A673 (cell line): ENCODE measurements around the gene NRAP. TPM values are rescaled to one million over a fixed set of nuclear protein-coding genes. Genes with fewer than 3 reads are reported as not detected.

Experiments used
- BruUV-seq: library from RNA; stranded (reverse); fragments of 400-500 nt; replicated peaks from 2 replicates; lab custom pipeline; 2021; lab: Mats Ljungman, UMichigan
- CTCF ChIA-PET: fragments of 300-600 bp; sonication (Branson Sonifier 250); formaldehyde crosslinking; loops from one replicate; lab custom pipeline; 2022; ENCODE audit warnings: antibody characterized with exemption; lab: Charles Lee
- POLR2A ChIA-PET: fragments of 300-600 bp; sonication (Branson Sonifier 250); formaldehyde crosslinking; loops from one replicate; lab custom pipeline; 2022; ENCODE audit warnings: antibody characterized with exemption; ENCODE audit not compliant: low non-redundant PET; lab: Charles Lee
- DNase-seq: peaks from one replicate; pipeline ENCODE4 v3.0.0-alpha.2; 2015; ENCODE audit warnings: low spot score
- H3K27ac ChIP-seq: fragments of 200-600 bp; sonication (generic); 2 replicates; pipeline ENCODE4 v1.5.1; 2016; ENCODE audit warnings: mixed run types, low read depth, mild to moderate bottlenecking, mixed read lengths, antibody characterized with exemption, low read length; ENCODE audit not compliant: poor library complexity, severe bottlenecking
- H3K27me3 ChIP-seq: fragments of 200-600 bp; sonication (generic); replicated peaks from 2 replicates; pipeline ENCODE4 v1.6.1; 2017; ENCODE audit warnings: mixed run types, low read depth, mild to moderate bottlenecking, mixed read lengths, antibody characterized with exemption, low read length; ENCODE audit not compliant: insufficient read depth, poor library complexity
- H3K36me3 ChIP-seq: fragments of 200-600 bp; sonication (generic); 2 replicates; pipeline ENCODE4 v1.6.1; 2016; ENCODE audit warnings: mixed run types, mild to moderate bottlenecking, mixed read lengths, antibody characterized with exemption, low read length; ENCODE audit not compliant: insufficient read depth, poor library complexity, severe bottlenecking
- H3K4me1 ChIP-seq: fragments of 200-600 bp; sonication (generic); 2 replicates; pipeline ENCODE4 v1.6.1; 2017; ENCODE audit warnings: mixed run types, mild to moderate bottlenecking, mixed read lengths, antibody characterized with exemption, low read length; ENCODE audit not compliant: insufficient read depth, poor library complexity, severe bottlenecking
- H3K4me3 ChIP-seq: fragments of 200-600 bp; sonication (generic); 2 replicates; pipeline ENCODE4 v1.5.1; 2016; ENCODE audit warnings: low read depth, mixed run types, mild to moderate bottlenecking, mixed read lengths, low read length; ENCODE audit not compliant: poor library complexity, severe bottlenecking
- H3K9me3 ChIP-seq: fragments of 200-600 bp; sonication (generic); 2 replicates; pipeline ENCODE4 v1.6.1; 2016; ENCODE audit warnings: mixed run types, low read depth, mild to moderate bottlenecking, mixed read lengths, antibody characterized with exemption, low read length; ENCODE audit not compliant: poor library complexity, severe bottlenecking
- EZH2 ChIP-seq: fragments of 200-600 bp; sonication (generic); IDR thresholded peaks from 2 replicates; pipeline ENCODE4 v1.6.1; 2017; ENCODE audit warnings: borderline replicate concordance, low read depth, mild to moderate bottlenecking, mixed read lengths, antibody characterized with exemption, low read length; ENCODE audit not compliant: poor library complexity, severe bottlenecking
- intact Hi-C: fragments of 100-400 bp; cut with micrococcal nuclease; formaldehyde crosslinking; loops from one replicate; pipeline ENCODE4 v1.10.0; 2022; ENCODE audit not compliant: unreplicated experiment
- total RNA-seq: library from RNA; stranded (reverse); gene quantifications from 2 replicates; pipeline ENCODE4 v1.2.3, GENCODE V29; 2021
- TF ChIP-seq, protein P1 (sequence below): fragments of 300-800, 200-600 bp; sonication (generic); conservative IDR thresholded peaks from 2 replicates; pipeline ENCODE4 v1.5.1; 2017; ENCODE audit warnings: low read depth, mild to moderate bottlenecking, antibody characterized with exemption, low read length, moderate library complexity, mixed read lengths

The NRAP gene
- total RNA-seq, 1 experiment from 2014 or later: 0.34 TPM

DNA sequence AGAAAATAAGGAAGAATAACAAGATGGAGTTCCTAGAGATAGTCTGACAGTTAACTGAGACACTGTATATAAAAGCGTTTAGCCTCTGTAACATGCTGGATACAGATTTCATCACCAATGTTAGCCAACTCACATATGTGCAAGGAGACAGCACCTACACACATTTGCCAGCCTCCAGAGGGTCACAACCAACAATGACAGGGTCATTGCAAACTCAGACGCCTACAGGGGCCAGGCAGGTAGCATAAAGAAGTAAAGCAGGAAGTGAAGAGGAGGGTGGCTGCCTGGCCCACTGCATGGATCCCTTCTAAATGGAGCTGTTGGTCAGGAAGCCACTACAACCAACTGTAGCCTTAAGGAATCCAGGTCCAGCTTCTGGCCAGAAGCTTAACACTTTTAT, 50.4 kb downstream of the NRAP start:
- no peaks in the 10 kb centered on the region for H3K36me3 ChIP-seq
- no peaks in the 10 kb centered on the region for H3K4me1 ChIP-seq
- no peak overlapping the region for H3K27ac ChIP-seq
- intact Hi-C loops: no loop called here
- H3K27me3 ChIP-seq: no peaks in the 10 kb centered on the region
- no TSS peak for BruUV-seq
- no peaks in the 10 kb centered on the region for H3K9me3 ChIP-seq
- no peak overlapping the region for H3K4me3 ChIP-seq
- ChIA-PET CTCF (no interaction called here), POLR2A (no interaction called here)
- DNase-seq: no peak
- TF ChIP-seq EZH2: no peak
- TF ChIP-seq, protein P1, sequence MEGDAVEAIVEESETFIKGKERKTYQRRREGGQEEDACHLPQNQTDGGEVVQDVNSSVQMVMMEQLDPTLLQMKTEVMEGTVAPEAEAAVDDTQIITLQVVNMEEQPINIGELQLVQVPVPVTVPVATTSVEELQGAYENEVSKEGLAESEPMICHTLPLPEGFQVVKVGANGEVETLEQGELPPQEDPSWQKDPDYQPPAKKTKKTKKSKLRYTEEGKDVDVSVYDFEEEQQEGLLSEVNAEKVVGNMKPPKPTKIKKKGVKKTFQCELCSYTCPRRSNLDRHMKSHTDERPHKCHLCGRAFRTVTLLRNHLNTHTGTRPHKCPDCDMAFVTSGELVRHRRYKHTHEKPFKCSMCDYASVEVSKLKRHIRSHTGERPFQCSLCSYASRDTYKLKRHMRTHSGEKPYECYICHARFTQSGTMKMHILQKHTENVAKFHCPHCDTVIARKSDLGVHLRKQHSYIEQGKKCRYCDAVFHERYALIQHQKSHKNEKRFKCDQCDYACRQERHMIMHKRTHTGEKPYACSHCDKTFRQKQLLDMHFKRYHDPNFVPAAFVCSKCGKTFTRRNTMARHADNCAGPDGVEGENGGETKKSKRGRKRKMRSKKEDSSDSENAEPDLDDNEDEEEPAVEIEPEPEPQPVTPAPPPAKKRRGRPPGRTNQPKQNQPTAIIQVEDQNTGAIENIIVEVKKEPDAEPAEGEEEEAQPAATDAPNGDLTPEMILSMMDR: no peak

DNA sequence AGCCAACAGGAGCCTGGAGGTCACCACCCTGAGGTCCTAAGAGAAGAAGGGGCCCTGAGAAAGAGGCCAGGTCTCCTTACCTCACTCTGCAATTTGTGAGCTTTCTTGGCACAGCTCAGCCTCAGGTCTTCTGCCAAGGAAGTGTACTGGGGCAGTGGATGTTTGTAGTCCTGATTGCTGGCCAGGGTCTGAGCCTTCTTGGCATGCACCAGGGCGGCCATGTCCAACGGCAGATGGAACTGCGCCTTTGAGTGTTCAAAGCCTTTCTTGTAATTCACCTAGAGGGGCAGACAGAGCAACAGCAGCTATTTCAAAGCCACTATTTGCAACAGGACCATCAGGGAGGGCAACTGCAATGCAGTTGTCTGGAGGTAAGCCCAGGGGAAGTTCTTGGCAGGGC, 51.7 kb downstream of the NRAP start:
- TF ChIP-seq, protein P1: no peak
- no peak for TF ChIP-seq EZH2
- H3K27ac ChIP-seq: no peak overlapping the region
- no TSS peak for BruUV-seq
- H3K27me3 ChIP-seq: no peaks in the 10 kb centered on the region
- intact Hi-C loops: no loop called here
- no peaks in the 10 kb centered on the region for H3K9me3 ChIP-seq
- H3K36me3 ChIP-seq: no peaks in the 10 kb centered on the region
- no peaks in the 10 kb centered on the region for H3K4me1 ChIP-seq
- ChIA-PET POLR2A (no interaction called here), CTCF (no interaction called here)
- no peak for DNase-seq
- no peak overlapping the region for H3K4me3 ChIP-seq

DNA sequence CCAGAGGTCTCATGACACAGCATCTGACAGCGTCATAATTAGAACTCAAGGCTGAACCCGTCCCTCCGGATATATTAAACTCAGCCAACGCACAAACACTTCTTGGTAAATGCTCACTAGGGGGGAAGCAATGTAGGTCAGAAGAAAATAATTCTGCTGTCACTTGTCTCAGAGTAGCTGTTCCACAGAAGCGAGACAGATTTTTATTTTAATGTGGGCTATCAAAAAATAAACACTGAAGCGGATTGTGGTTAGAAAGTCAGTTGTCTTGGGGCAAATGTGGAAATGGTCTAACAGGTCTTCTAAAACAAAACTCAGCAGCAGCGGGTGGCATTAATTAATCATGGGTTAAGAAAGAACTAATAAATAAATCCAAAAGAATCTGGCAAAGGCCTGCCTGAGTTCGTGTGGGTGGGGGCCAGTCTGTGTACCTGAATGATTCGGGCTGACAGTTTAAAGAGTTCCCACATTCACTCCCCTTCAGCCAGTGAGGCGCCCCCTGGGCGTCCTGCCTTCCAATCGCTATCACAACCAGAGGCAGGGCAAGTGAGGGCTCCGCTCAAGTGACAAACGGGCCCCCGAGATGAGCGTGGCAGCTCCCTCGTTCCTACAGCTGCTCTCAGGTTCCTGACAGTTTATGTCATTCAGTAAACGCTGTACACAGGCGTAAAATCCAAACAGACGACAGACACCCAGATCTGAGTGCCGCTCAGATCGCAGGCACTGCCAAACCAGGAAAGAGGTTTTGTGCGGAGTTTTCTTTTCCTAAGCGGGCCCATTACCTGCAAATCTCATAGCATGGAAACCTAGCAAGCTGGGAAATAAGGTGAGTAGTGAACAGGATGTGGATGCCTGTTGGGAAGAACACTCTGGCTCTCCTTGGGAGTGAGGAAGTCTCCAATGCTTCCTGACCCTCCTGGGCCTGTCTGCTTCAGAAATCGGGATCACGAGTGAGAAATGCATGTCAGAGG, 52.9 kb downstream of the NRAP start:
- H3K27ac ChIP-seq: no peak overlapping the region
- no peaks in the 10 kb centered on the region for H3K9me3 ChIP-seq
- no peak for TF ChIP-seq EZH2
- TF ChIP-seq, protein P1: no peak
- no peak for DNase-seq
- CTCF ChIA-PET: no interaction called here
- H3K4me3 ChIP-seq: no peak overlapping the region
- H3K27me3 ChIP-seq: no peaks in the 10 kb centered on the region
- no TSS peak for BruUV-seq
- intact Hi-C loops: no loop called here
- no peaks in the 10 kb centered on the region for H3K36me3 ChIP-seq
- POLR2A ChIA-PET: no interaction called here
- no peaks in the 10 kb centered on the region for H3K4me1 ChIP-seq
